Cardiac muscle cell (in vitro differentiated cells and primary cell): ENCODE data around the gene ZMYND15. TPM values are rescaled to one million over a fixed set of nuclear protein-coding genes. Genes with fewer than 3 reads are reported as not detected.
"Not testable (repeated sequence)": the region's sequence is repeated elsewhere in the genome, so short reads cannot be mapped to it uniquely, and the experiment has no call there.

Source experiments
- DNase-seq, 2 donors: peaks; one replicate each; pipeline versions ENCODE4 v3.0.0 to v3.0.0-alpha.2; 2010 to 2017; ENCODE audit warnings: low read depth in 1 of 2, low spot score in 1 of 2
- H3K27ac ChIP-seq: fragments of 200-600 bp; sonication (generic); 2 replicates; pipeline ENCODE4 v1.5.1; 2016
- H3K27me3 ChIP-seq: fragments of 200-600 bp; sonication (generic); 2 replicates; pipeline ENCODE4 v1.6.0; 2016; ENCODE audit warnings: control low read depth
- H3K36me3 ChIP-seq: fragments of 200-600 bp; sonication (generic); 2 replicates; pipeline ENCODE4 v1.5.1; 2016; ENCODE audit warnings: control low read depth
- H3K4me1 ChIP-seq: fragments of 200-600 bp; sonication (generic); 2 replicates; pipeline ENCODE4 v1.8.1; 2017; ENCODE audit warnings: low read depth, mild to moderate bottlenecking, mixed run types
- H3K4me3 ChIP-seq: fragments of 200-600 bp; sonication (generic); 2 replicates; pipeline ENCODE4 v1.5.1; 2016; ENCODE audit warnings: mild to moderate bottlenecking
- H3K9me3 ChIP-seq: fragments of 200-600 bp; sonication (generic); 2 replicates; pipeline ENCODE4 v1.5.1; 2017; ENCODE audit warnings: low read depth, mild to moderate bottlenecking, control low read depth
- polyA plus RNA-seq: library from polyadenylated mRNA; unstranded; fragments of >200 nt; fragmentation: Nextera tagmentation; extraction: Ambion mirVana; gene quantifications from 2 replicates; pipeline ENCODE4 v1.2.1, GENCODE V29; 2016
- total RNA-seq: library from RNA; depleted of rRNA; stranded (reverse); fragments of >200 nt; gene quantifications from 2 replicates; pipeline ENCODE4 v1.2.3, GENCODE V29; 2016
- TF ChIP-seq, protein P1 (sequence below): IDR thresholded peaks from 2 replicates; pipeline ENCODE4 v1.5.1; 2012; ENCODE audit warnings: low read depth, mild to moderate bottlenecking, low read length

The ZMYND15 gene
- total and polyA plus RNA-seq, 2 experiments from 2014 or later, result not detected

DNA sequence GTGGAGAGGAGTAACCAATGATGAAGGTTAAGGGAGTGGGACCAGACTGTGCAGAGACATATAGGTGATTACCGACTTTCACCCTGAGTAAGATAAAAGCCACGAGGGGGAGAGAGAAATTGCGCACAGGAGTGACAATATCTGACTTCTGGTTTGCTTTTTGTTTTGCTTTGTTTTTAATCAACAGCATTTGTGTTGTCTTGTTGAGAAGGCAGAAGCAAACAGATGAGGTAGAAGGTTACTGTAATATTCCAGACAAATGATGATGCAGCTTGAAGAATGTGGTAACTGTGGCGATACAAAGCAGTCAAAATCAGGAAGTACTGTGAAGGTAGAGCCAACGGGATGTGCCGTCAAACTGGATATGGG lies 43.2 kb upstream of the ZMYND15 start:
- H3K4me3 ChIP-seq, result no peak overlapping the region
- no peaks in the 10 kb centered on the region for H3K9me3 ChIP-seq
- no peak for DNase-seq
- no peaks in the 10 kb centered on the region for H3K36me3 ChIP-seq
- TF ChIP-seq, protein P1, sequence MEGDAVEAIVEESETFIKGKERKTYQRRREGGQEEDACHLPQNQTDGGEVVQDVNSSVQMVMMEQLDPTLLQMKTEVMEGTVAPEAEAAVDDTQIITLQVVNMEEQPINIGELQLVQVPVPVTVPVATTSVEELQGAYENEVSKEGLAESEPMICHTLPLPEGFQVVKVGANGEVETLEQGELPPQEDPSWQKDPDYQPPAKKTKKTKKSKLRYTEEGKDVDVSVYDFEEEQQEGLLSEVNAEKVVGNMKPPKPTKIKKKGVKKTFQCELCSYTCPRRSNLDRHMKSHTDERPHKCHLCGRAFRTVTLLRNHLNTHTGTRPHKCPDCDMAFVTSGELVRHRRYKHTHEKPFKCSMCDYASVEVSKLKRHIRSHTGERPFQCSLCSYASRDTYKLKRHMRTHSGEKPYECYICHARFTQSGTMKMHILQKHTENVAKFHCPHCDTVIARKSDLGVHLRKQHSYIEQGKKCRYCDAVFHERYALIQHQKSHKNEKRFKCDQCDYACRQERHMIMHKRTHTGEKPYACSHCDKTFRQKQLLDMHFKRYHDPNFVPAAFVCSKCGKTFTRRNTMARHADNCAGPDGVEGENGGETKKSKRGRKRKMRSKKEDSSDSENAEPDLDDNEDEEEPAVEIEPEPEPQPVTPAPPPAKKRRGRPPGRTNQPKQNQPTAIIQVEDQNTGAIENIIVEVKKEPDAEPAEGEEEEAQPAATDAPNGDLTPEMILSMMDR, result no peak
- H3K27me3 ChIP-seq, result no peaks in the 10 kb centered on the region
- H3K4me1 ChIP-seq, result no peaks in the 10 kb centered on the region
- H3K27ac ChIP-seq, result peak overlapping the region; percentile 39

DNA sequence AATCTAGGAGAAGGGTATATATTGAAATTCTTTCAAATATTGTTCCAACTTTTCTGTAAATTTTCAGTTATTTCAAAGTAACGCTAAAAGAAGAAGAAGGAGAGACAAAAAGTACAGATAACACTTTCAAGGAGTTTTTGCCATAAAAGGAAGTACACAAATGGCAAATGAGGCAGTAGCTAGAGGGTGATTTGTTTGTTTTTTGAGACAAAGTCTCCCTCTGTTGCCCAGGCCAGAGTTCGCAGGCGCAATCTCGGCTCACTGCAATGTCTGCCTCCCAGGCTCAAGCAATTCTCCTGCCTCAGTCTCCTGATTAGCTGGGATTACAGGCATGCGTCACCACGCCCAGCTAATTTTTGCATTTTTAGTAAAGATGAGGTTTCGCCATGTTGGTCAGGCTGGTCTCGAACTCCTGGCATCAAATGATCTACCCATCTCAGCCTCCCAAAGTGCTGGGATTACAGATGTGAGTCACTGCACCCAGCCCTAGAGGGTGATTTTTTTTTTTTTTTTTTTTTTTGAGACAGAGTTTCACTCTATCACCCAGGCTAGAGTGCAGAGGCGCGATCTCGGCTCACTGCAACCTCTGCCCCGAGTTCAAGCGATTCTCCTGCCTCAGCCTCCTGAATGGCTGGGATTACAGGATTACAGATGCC lies 40.1 kb upstream of the ZMYND15 start:
- H3K36me3 ChIP-seq, H3K27me3 ChIP-seq, H3K9me3 ChIP-seq, DNase-seq, H3K27ac ChIP-seq, H3K4me3 ChIP-seq: not testable (repeated sequence)
- peaks cover 11% of the 10 kb centered on the region for H3K4me1 ChIP-seq

DNA sequence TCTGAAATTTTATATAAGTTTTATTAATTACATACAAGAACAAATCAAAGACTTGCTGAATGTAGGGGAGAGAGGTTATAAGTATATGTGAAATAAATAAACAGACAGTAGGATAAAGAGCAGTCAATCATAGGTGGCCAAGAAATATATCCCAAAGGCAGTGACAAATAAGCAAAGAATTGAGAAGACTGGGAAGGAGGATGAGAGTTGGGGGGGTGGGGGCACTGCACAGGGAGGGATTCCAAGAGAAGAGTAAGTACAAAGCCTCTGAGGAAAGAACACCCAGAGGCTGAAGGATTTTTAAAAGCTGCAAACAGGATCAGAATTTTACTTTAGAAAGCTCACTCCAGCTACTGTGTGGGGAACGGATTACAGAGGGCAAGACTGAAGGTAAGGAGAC lies 38.5 kb upstream of the ZMYND15 start:
- H3K27ac ChIP-seq, result no peak overlapping the region
- H3K4me1 ChIP-seq, result peaks cover 11% of the 10 kb centered on the region
- H3K4me3 ChIP-seq, result no peak overlapping the region
- no peaks in the 10 kb centered on the region for H3K27me3 ChIP-seq
- TF ChIP-seq, protein P1, result no peak
- no peaks in the 10 kb centered on the region for H3K9me3 ChIP-seq
- DNase-seq, result no peak
- H3K36me3 ChIP-seq, result no peaks in the 10 kb centered on the region

DNA sequence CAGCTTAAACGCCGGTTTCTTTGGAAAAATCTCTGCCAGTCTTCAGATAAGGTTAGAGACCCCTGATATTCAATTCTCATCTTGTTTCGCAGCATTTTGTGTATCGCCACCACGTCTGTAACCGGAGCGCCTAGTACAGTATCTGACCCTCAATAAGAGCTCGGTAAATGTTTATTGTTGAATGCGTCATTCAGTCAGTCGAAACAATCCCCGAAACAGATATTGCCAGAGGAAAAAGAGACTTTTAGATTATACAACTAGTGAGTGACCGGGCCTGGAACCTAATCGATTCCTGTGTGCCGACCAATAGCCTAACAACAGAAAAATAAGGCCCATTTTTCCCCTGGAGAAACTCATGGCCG lies 36.3 kb upstream of the ZMYND15 start:
- Histone ChIP-seq H3K4me1 (peaks cover 11% of the 10 kb centered on the region), H3K4me3 (peak overlapping the region; percentile 93), H3K27me3 (no peaks in the 10 kb centered on the region), H3K9me3 (no peaks in the 10 kb centered on the region), H3K27ac (no peak overlapping the region), H3K36me3 (no peaks in the 10 kb centered on the region)
- TF ChIP-seq, protein P1, result no peak
- no peak for DNase-seq

DNA sequence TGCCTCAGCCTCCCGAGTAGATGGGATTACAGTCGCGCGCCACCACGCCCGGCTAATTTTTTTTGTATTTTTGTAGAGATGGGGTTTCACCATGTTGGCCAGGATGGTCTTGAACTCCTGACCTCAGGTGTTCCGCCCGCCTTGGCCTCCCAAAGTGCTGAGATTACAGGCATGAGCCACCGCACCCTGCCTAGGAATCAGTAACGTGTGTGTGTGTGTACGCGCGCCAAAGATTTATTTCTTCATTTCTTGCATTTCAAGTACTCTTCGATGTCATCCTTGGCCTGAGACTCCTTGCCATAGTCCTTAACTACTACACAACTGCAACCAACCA lies 35.1 kb upstream of the ZMYND15 start:
- peaks cover 11% of the 10 kb centered on the region for H3K4me1 ChIP-seq
- H3K4me3 ChIP-seq, result peak overlapping the region; percentile 93
- not testable (repeated sequence) for H3K27me3 ChIP-seq, DNase-seq, H3K36me3 ChIP-seq, H3K9me3 ChIP-seq, H3K27ac ChIP-seq

DNA sequence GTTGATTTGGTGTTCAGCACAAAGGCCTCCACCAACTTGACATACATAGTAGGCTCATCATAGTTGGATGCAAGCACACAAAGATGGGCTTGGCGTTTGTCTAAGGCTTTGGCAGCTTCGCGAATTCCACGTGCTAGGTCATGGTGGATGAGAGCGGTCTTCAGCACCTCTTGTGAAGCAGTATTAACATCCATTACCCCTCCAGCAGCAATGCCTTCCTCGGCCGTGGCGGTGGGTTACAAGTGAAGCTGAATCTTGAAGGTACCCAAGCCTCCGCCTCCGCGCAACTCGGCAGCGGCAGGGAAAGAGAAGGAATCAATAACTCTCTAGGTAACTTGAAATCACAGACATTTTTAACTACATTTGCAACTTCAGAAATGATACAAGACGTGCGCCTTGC lies 34.6 kb upstream of the ZMYND15 start:
- no peak for DNase-seq
- no peaks in the 10 kb centered on the region for H3K36me3 ChIP-seq
- H3K4me3 ChIP-seq, result no peak overlapping the region
- no peaks in the 10 kb centered on the region for H3K27me3 ChIP-seq
- peaks cover 11% of the 10 kb centered on the region for H3K4me1 ChIP-seq
- H3K9me3 ChIP-seq, result no peaks in the 10 kb centered on the region
- TF ChIP-seq, protein P1, result no peak
- H3K27ac ChIP-seq, result no peak overlapping the region

DNA sequence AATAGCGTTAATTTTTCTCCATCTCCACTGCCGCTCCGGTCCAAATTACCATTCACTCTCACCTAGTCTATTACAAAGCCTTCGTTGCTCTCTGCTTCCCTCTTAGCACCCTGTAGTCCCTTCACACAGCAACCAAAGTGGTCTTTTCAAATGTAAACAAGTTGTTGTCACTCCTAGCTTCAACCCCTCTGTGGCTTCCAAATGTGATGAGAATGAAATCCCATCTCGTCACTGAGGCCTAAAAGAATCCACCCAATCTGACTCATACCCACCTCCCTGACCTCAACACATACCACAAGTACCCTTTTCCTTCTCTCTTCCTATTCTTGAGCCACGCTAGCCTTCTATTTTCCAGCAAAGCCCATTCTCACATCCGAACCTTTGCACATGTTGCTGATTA lies 33.5 kb upstream of the ZMYND15 start:
- TF ChIP-seq, protein P1, result no peak
- H3K4me3 ChIP-seq, result no peak overlapping the region
- no peaks in the 10 kb centered on the region for H3K9me3 ChIP-seq
- peaks cover 11% of the 10 kb centered on the region for H3K4me1 ChIP-seq
- H3K27ac ChIP-seq, result no peak overlapping the region
- no peaks in the 10 kb centered on the region for H3K27me3 ChIP-seq
- no peak for DNase-seq
- H3K36me3 ChIP-seq, result no peaks in the 10 kb centered on the region
